Measurements from ENCODE around the gene CFAP251.

The CFAP251 gene

GRCh38 chr12:121949648-121950397 is 31.4 kb downstream of the CFAP251 start:
- DNase-seq: no peak

- no peak for DNase-seq
Measured at GRCh38 chr12:121953117-121953692, 34.8 kb downstream of the CFAP251 start.

- DNase-seq: no peak
Measured at GRCh38 chr12:121953695-121954094, 35.3 kb downstream of the CFAP251 start.

- no peak for DNase-seq
Measured at GRCh38 chr12:121955258-121956237, 37.2 kb downstream of the CFAP251 start.

- no peak for DNase-seq
Measured at GRCh38 chr12:121957861-121958515, 39.6 kb downstream of the CFAP251 start.

GRCh38 chr12:121958541-121959240 is 40.3 kb downstream of the CFAP251 start:
- DNase-seq: no peak

- no peak for DNase-seq
Measured at GRCh38 chr12:121960541-121960940, 42.1 kb downstream of the CFAP251 start.

- DNase-seq: no peak
Measured at GRCh38 chr12:121961195-121961879, 42.9 kb downstream of the CFAP251 start.

- no peak for DNase-seq
Measured at GRCh38 chr12:121963341-121964018, 45.1 kb downstream of the CFAP251 start.

- no peak for DNase-seq
Measured at GRCh38 chr12:121964813-121965643, 46.6 kb downstream of the CFAP251 start.

- no peak for DNase-seq
Measured at GRCh38 chr12:121966959-121967358, 48.6 kb downstream of the CFAP251 start.

- no peak for DNase-seq
Measured at GRCh38 chr12:121968876-121969275, 50.5 kb downstream of the CFAP251 start.

- no peak for DNase-seq
Measured at GRCh38 chr12:121969726-121970125, 51.3 kb downstream of the CFAP251 start.

- no peak for DNase-seq
Measured at GRCh38 chr12:121970581-121971300, 52.3 kb downstream of the CFAP251 start.

GRCh38 chr12:121974026-121974985 is 55.9 kb downstream of the CFAP251 start:
- no peak for DNase-seq

- DNase-seq: no peak
Measured at GRCh38 chr12:121975021-121975420, 56.6 kb downstream of the CFAP251 start.

GRCh38 chr12:121976950-121977349 is 58.6 kb downstream of the CFAP251 start:
- DNase-seq: no peak
